ENCODE measurements around the gene RALGAPA2. TPM values are rescaled to one million over a fixed set of nuclear protein-coding genes. Genes with fewer than 3 reads are reported as not detected.

RALGAPA2 gene
- total RNA-seq, 1 experiment from 2014 or later, result 13.4 TPM

GRCh38 chr20:20430066-20430465 is 282.4 kb downstream of the RALGAPA2 start:
- DNase-seq (ENCODE audit: low read depth, low spot score) (no peak), ATAC-seq (no peak)
- no peak for TF ChIP-seq POLR2AphosphoS5 (IDR thresholded peaks at IDR 0.05; ENCODE audit: low read depth, low read length)
- TF ChIP-seq REST (IDR thresholded peaks at IDR 0.05; ENCODE audit: insufficient read depth in 1 of 2, low read depth in 2 of 2, low read length in 1 of 2), result no peak
- no peak for TF ChIP-seq TCF7L2 (IDR thresholded peaks at IDR 0.05; ENCODE audit: low read depth, low read length)
- TF ChIP-seq CTCF (IDR thresholded peaks at IDR 0.05), result no peak
- no peak for TF ChIP-seq SIN3A (IDR thresholded peaks at IDR 0.05; ENCODE audit: borderline replicate concordance, insufficient read depth, low read depth, low read length)
- Histone ChIP-seq H3K4me1 (ENCODE audit: control insufficient read depth, insufficient read depth, low read length) (no peaks in the 10 kb centered on the region), H3K9me3 (ENCODE audit: control insufficient read depth, insufficient read depth, low read depth, low read length) (no peaks in the 10 kb centered on the region), H3K4me3 (ENCODE audit: low read depth in 2 of 2, low read length in 2 of 2) (no peak overlapping the region), H3K27ac (ENCODE audit: low read length) (no peak overlapping the region), H3K36me3 (ENCODE audit: control insufficient read depth, insufficient read depth, low read length) (no peaks in the 10 kb centered on the region), H3K27me3 (ENCODE audit: control insufficient read depth, insufficient read depth, low read length) (no peaks in the 10 kb centered on the region)
- CTCF ChIA-PET, result no interaction called here
- POLR2A ChIA-PET, result no interaction called here
- no TSS peak for BruUV-seq (replicated peaks)
- intact Hi-C loops (cut with micrococcal nuclease; ENCODE audit: unreplicated experiment), result no loop called here
- in situ Hi-C loops (cut with HindIII; ENCODE audit: low pct_unique_long_range_greater_than_20kb, low sequenced_read_pairs), result no loop called here

GRCh38 chr20:20428067-20428466 is 284.4 kb downstream of the RALGAPA2 start:
- Histone ChIP-seq H3K4me3 (ENCODE audit: low read depth in 2 of 2, low read length in 2 of 2) (no peak overlapping the region), H3K9me3 (ENCODE audit: control insufficient read depth, insufficient read depth, low read depth, low read length) (no peaks in the 10 kb centered on the region), H3K27me3 (ENCODE audit: control insufficient read depth, insufficient read depth, low read length) (no peaks in the 10 kb centered on the region), H3K36me3 (ENCODE audit: control insufficient read depth, insufficient read depth, low read length) (no peaks in the 10 kb centered on the region), H3K4me1 (ENCODE audit: control insufficient read depth, insufficient read depth, low read length) (no peaks in the 10 kb centered on the region), H3K27ac (ENCODE audit: low read length) (no peak overlapping the region)
- no peak for TF ChIP-seq REST (IDR thresholded peaks at IDR 0.05; ENCODE audit: insufficient read depth in 1 of 2, low read depth in 2 of 2, low read length in 1 of 2)
- TF ChIP-seq TCF7L2 (IDR thresholded peaks at IDR 0.05; ENCODE audit: low read depth, low read length), result no peak
- TF ChIP-seq SIN3A (IDR thresholded peaks at IDR 0.05; ENCODE audit: borderline replicate concordance, insufficient read depth, low read depth, low read length), result no peak
- TF ChIP-seq CTCF (IDR thresholded peaks at IDR 0.05), result no peak
- TF ChIP-seq POLR2AphosphoS5 (IDR thresholded peaks at IDR 0.05; ENCODE audit: low read depth, low read length), result no peak
- intact Hi-C loops (cut with micrococcal nuclease; ENCODE audit: unreplicated experiment), result no loop called here
- ChIA-PET CTCF (no interaction called here), POLR2A (no interaction called here)
- no TSS peak for BruUV-seq (replicated peaks)
- no peak for ATAC-seq
- in situ Hi-C loops (cut with HindIII; ENCODE audit: low pct_unique_long_range_greater_than_20kb, low sequenced_read_pairs), result no loop called here
- DNase-seq (ENCODE audit: low read depth, low spot score), result no peak

Measured in Panc1 (cell line).